Fibroblast of mammary gland (primary cell): Measurements from ENCODE around the gene MEGF9.
A peak's percentile ranks its signal among the peaks of the same experiment; 100 is the strongest.

Experiments used
- DNase-seq: peaks from one replicate; pipeline ENCODE4 v3.0.0-alpha.2; 2010; ENCODE audit warnings: low read depth
- H3K4me3 ChIP-seq: 2 replicates; pipeline ENCODE4 v1.5.1; 2011; ENCODE audit warnings: low read depth, mild to moderate bottlenecking, low read length, moderate library complexity; ENCODE audit not compliant: control insufficient read depth
- CTCF ChIP-seq: conservative IDR thresholded peaks from 2 replicates; pipeline ENCODE4 v1.5.1; 2011; ENCODE audit warnings: low read depth, low read length, inconsistent platforms; ENCODE audit not compliant: control insufficient read depth, insufficient read depth

The MEGF9 gene

GRCh38 chr9:120714088-120714845 lies at the start of gene MEGF9:
TSS of gene MEGF9 (minus strand) at chr9:120714470. CDS start at chr9:120714358, 112 bp downstream.
- H3K4me3 ChIP-seq = peak within 1 kb of the TSS; percentile 64
- DNase-seq = peak; percentile 96
- TF ChIP-seq CTCF = no peak

GRCh38 chr9:120761006-120761405 lies 46.7 kb upstream of the MEGF9 start:
- no peak overlapping the region for H3K4me3 ChIP-seq
- TF ChIP-seq CTCF = no peak
- DNase-seq = no peak

- no peak for TF ChIP-seq CTCF
- DNase-seq = no peak
Observed at GRCh38 chr9:120759755-120760400, 45.6 kb upstream of the MEGF9 start.

GRCh38 chr9:120758544-120758943 lies 44.3 kb upstream of the MEGF9 start:
- no peak for DNase-seq
- TF ChIP-seq CTCF = no peak
- no peak overlapping the region for H3K4me3 ChIP-seq

More at GRCh38 chr9:120759755-120760400, 45.6 kb upstream of the MEGF9 start:
- no peak overlapping the region for H3K4me3 ChIP-seq

GRCh38 chr9:120757026-120757913 lies 43.0 kb upstream of the MEGF9 start:
- no peak for DNase-seq
- TF ChIP-seq CTCF = no peak
- no peak overlapping the region for H3K4me3 ChIP-seq

GRCh38 chr9:120756531-120756930 lies 42.3 kb upstream of the MEGF9 start:
- TF ChIP-seq CTCF = no peak
- H3K4me3 ChIP-seq = no peak overlapping the region
- no peak for DNase-seq
